Ecto neural progenitor cell (in vitro differentiated cells): Measurements from ENCODE around the gene IGFBP2.

Source experiments
- DNase-seq: peaks from one replicate; pipeline ENCODE4 v3.0.0-alpha.2; 2018; ENCODE audit warnings: low spot score

Gene IGFBP2

GRCh38 chr2:216710551-216711301 lies 77.5 kb downstream of the IGFBP2 start:
- DNase-seq = no peak

- no peak for DNase-seq
Observed at GRCh38 chr2:216711348-216711747, 78.1 kb downstream of the IGFBP2 start.

GRCh38 chr2:216713691-216714336 lies 80.6 kb downstream of the IGFBP2 start:
- DNase-seq = no peak
